ENCODE results near the gene MT1E. TPM values are rescaled to one million over a fixed set of nuclear protein-coding genes. Genes with fewer than 3 reads are reported as not detected.
A peak's percentile ranks its signal among the peaks of the same experiment; 100 is the strongest.
"Not testable (repeated sequence)": the region's sequence is repeated elsewhere in the genome, so short reads cannot be mapped to it uniquely, and the experiment has no call there.

MT1E gene
- 100 to 1,000 TPM; 106 to 214 TPM for total RNA-seq

DNA sequence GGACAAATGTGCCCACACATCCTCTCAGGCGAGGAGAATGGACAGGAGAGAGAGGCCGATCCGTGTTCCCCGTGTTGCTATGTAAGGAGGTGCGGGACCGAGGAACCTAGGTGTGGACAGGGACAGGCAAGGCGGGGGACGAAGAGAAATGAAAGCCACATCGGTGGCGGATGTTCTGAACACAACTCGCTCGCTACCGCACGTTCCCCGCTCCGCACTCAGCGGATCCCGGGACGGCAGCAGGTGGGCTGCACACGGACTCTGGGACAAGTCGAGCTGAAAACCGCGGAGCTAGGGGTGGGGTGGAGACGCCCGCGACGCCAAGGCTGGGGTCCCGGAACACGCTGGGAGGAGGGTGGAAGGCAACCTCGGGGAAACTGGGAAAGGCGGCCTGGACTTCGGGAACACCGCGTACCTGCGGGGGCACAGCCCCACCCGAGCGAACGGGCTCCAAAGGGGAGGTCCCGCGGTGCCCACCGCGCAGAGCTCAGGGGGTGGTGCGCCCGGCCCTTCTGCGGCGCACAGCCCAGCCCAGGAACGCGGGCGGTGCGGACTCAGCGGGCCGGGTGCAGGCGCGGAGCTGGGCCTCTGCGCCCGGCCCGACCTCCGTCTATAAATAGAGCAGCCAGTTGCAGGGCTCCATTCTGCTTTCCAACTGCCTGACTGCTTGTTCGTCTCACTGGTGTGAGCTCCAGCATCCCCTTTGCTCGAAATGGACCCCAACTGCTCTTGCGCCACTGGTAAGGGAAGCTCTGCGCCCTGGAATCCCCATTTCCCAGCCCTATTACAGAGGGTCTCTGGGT lies at the start of gene MT1E:
Gene MT1E (plus strand): TSS at position 642 of the 803 bp plus-strand sequence. CDS start 71 bp downstream, at position 713.
- DNase-seq (ENCODE audit: low spot score) (no peak), ATAC-seq (ENCODE audit: insufficient number of reproducible peaks, low FRiP score, low read depth) (peak; percentile 61)
- H3K4me3 ChIP-seq, result peak within 1 kb of the TSS; percentile 77
- H3K27ac ChIP-seq, result peak within 1 kb of the TSS; percentile 95 to 99
- no peaks in the 10 kb centered on the region for H3K9me3 ChIP-seq
- no peaks in the 10 kb centered on the region for H3K27me3 ChIP-seq (replicated peaks; ENCODE audit: insufficient read depth)
- no peak for TF ChIP-seq CTCF (IDR thresholded peaks at IDR 0.05)
- H3K4me1 ChIP-seq (ENCODE audit: control insufficient read depth in 1 of 2, low read depth in 2 of 2), result peaks cover 0 to 5% of the 10 kb centered on the region in 2 donors
- no peaks in the 10 kb centered on the region for H3K36me3 ChIP-seq

- ATAC-seq (ENCODE audit: insufficient number of reproducible peaks, low FRiP score, low read depth) (no peak), DNase-seq (ENCODE audit: low spot score) (peak; percentile 6)
- no peak overlapping the region for H3K27ac ChIP-seq
- no peaks in the 10 kb centered on the region for H3K36me3 ChIP-seq
- no peak overlapping the region for H3K4me3 ChIP-seq
- no peaks in the 10 kb centered on the region for H3K4me1 ChIP-seq (ENCODE audit: control insufficient read depth in 1 of 2, low read depth in 2 of 2)
- H3K27me3 ChIP-seq (replicated peaks; ENCODE audit: insufficient read depth), result no peaks in the 10 kb centered on the region
- H3K9me3 ChIP-seq, result no peaks in the 10 kb centered on the region
- peak; percentile 56 for TF ChIP-seq CTCF (IDR thresholded peaks at IDR 0.05)
Measured at GRCh38 chr16:56576585-56577299, 48.8 kb upstream of the MT1E start.

GRCh38 chr16:56577300-56577625 lies 48.3 kb upstream of the MT1E start:
- Histone ChIP-seq H3K4me3 (no peak overlapping the region), H3K9me3 (no peaks in the 10 kb centered on the region), H3K27me3 (replicated peaks; ENCODE audit: insufficient read depth) (no peaks in the 10 kb centered on the region), H3K36me3 (no peaks in the 10 kb centered on the region), H3K4me1 (ENCODE audit: control insufficient read depth in 1 of 2, low read depth in 2 of 2) (no peaks in the 10 kb centered on the region), H3K27ac (no peak overlapping the region)
- no peak for ATAC-seq (ENCODE audit: insufficient number of reproducible peaks, low FRiP score, low read depth)
- no peak for DNase-seq (ENCODE audit: low spot score)
- no peak for TF ChIP-seq CTCF (IDR thresholded peaks at IDR 0.05)

- Histone ChIP-seq H3K36me3 (no peaks in the 10 kb centered on the region), H3K27me3 (replicated peaks; ENCODE audit: insufficient read depth) (no peaks in the 10 kb centered on the region), H3K4me1 (ENCODE audit: control insufficient read depth in 1 of 2, low read depth in 2 of 2) (no peaks in the 10 kb centered on the region), H3K27ac (no peak overlapping the region), H3K4me3 (no peak overlapping the region), H3K9me3 (no peaks in the 10 kb centered on the region)
- ATAC-seq (ENCODE audit: insufficient number of reproducible peaks, low FRiP score, low read depth) (no peak), DNase-seq (ENCODE audit: low spot score) (no peak)
- TF ChIP-seq CTCF (IDR thresholded peaks at IDR 0.05), result no peak
Measured at GRCh38 chr16:56580391-56581048, 45.1 kb upstream of the MT1E start.

- not testable (repeated sequence) for H3K9me3 ChIP-seq; H3K4me1 ChIP-seq (ENCODE audit: control insufficient read depth in 1 of 2, low read depth in 2 of 2); H3K36me3 ChIP-seq; H3K27me3 ChIP-seq (replicated peaks; ENCODE audit: insufficient read depth); H3K4me3 ChIP-seq; DNase-seq (ENCODE audit: low spot score); H3K27ac ChIP-seq; ATAC-seq (ENCODE audit: insufficient number of reproducible peaks, low FRiP score, low read depth)
Measured at GRCh38 chr16:56582911-56583310, 42.7 kb upstream of the MT1E start.
